AG20443 (cell line): Measurements from ENCODE around the gene CNOT10.
"Not testable (repeated sequence)": the region's sequence is repeated elsewhere in the genome, so short reads cannot be mapped to it uniquely, and the experiment has no call there.

ENCODE experiments used
- DNase-seq: peaks from one replicate; pipeline ENCODE4 v3.0.0; 2012; ENCODE audit warnings: low spot score, mixed read lengths

CNOT10 gene

GRCh38 chr3:32684800-32685542 is at the start of gene CNOT10:
TSS of gene CNOT10 (plus strand) at chr3:32685188. CDS start at chr3:32685461, 273 bp downstream.
- peak; percentile 98 for DNase-seq

- no peak for DNase-seq
Observed at GRCh38 chr3:32640939-32641338, 44.0 kb upstream of the CNOT10 start.

GRCh38 chr3:32641356-32641755 is 43.6 kb upstream of the CNOT10 start:
- peak; percentile 64 for DNase-seq

GRCh38 chr3:32643354-32643753 is 41.6 kb upstream of the CNOT10 start:
- no peak for DNase-seq

- no peak for DNase-seq
Observed at GRCh38 chr3:32643816-32644215, 41.2 kb upstream of the CNOT10 start.

- no peak for DNase-seq
Observed at GRCh38 chr3:32644380-32644779, 40.6 kb upstream of the CNOT10 start.

- DNase-seq, result peak; percentile 38
Observed at GRCh38 chr3:32646761-32647160, 38.2 kb upstream of the CNOT10 start.

GRCh38 chr3:32652337-32653100 is 32.5 kb upstream of the CNOT10 start:
- not testable (repeated sequence) for DNase-seq

GRCh38 chr3:32655167-32655566 is 29.8 kb upstream of the CNOT10 start:
- no peak for DNase-seq

- DNase-seq, result no peak
Observed at GRCh38 chr3:32660634-32661033, 24.4 kb upstream of the CNOT10 start.

- no peak for DNase-seq
Observed at GRCh38 chr3:32662647-32663046, 22.3 kb upstream of the CNOT10 start.

- peak; percentile 51 for DNase-seq
Observed at GRCh38 chr3:32664630-32665075, 20.3 kb upstream of the CNOT10 start.

GRCh38 chr3:32667072-32667582 is 17.9 kb upstream of the CNOT10 start:
- DNase-seq, result no peak

GRCh38 chr3:32669226-32669625 is 15.8 kb upstream of the CNOT10 start:
- DNase-seq, result not testable (repeated sequence)

GRCh38 chr3:32673730-32674129 is 11.3 kb upstream of the CNOT10 start:
- DNase-seq, result not testable (repeated sequence)

GRCh38 chr3:32675164-32675563 is 9.8 kb upstream of the CNOT10 start:
- no peak for DNase-seq

- DNase-seq, result no peak
Observed at GRCh38 chr3:32675650-32676049, 9.3 kb upstream of the CNOT10 start.

- DNase-seq, result no peak
Observed at GRCh38 chr3:32681811-32682210, 3.2 kb upstream of the CNOT10 start.

- no peak for DNase-seq
Observed at GRCh38 chr3:32684029-32684799, 774 bp upstream of the CNOT10 start.

GRCh38 chr3:32685543-32686185 is 676 bp downstream of the CNOT10 start:
- no peak for DNase-seq

- DNase-seq, result no peak
Observed at GRCh38 chr3:32686713-32687112, 1.7 kb downstream of the CNOT10 start.

- no peak for DNase-seq
Observed at GRCh38 chr3:32691847-32692246, 6.9 kb downstream of the CNOT10 start.
